GM13976 (cell line): Measurements from ENCODE around the gene CLDND2.

Experiments
- DNase-seq: peaks from one replicate; pipeline ENCODE4 v3.0.0; 2012; ENCODE audit warnings: low spot score
- CTCF ChIP-seq: IDR thresholded peaks from 2 replicates; pipeline ENCODE4 v1.5.1; 2012; ENCODE audit warnings: borderline replicate concordance, mild to moderate bottlenecking; ENCODE audit not compliant: insufficient read depth; ENCODE audit errors: extremely low read depth, missing control alignments, control extremely low read depth
- in situ Hi-C: fragments of 300-500 bp; cut with MboI; formaldehyde crosslinking; loops from one replicate; pipeline ENCODE4 v1.12.0; 2022; ENCODE audit warnings: low sequenced_read_pairs, mixed read lengths, inconsistent platforms; ENCODE audit not compliant: unreplicated experiment

Gene CLDND2

GRCh38 chr19:51361239-51361638, 7.6 kb downstream of the CLDND2 start:
- DNase-seq = no peak
- in situ Hi-C loops = no loop called here
- TF ChIP-seq CTCF = no peak

- DNase-seq = no peak
- in situ Hi-C loops = no loop called here
- TF ChIP-seq CTCF = no peak
Observed at GRCh38 chr19:51359294-51359693, 9.5 kb downstream of the CLDND2 start.

- DNase-seq = no peak
- TF ChIP-seq CTCF = no peak
- in situ Hi-C loops = no loop called here
Observed at GRCh38 chr19:51357952-51358351, 10.9 kb downstream of the CLDND2 start.

- no peak for TF ChIP-seq CTCF
- in situ Hi-C loops = no loop called here
- DNase-seq = no peak
Observed at GRCh38 chr19:51356159-51356801, 12.5 kb downstream of the CLDND2 start.

GRCh38 chr19:51354742-51355148, 14.1 kb downstream of the CLDND2 start:
- no peak for DNase-seq
- TF ChIP-seq CTCF = no peak
- in situ Hi-C loops = no loop called here

- TF ChIP-seq CTCF = no peak
- DNase-seq = no peak
- in situ Hi-C loops = no loop called here
Observed at GRCh38 chr19:51354103-51354741, 14.6 kb downstream of the CLDND2 start.
